ENCODE results near the gene ERICH3. TPM values are rescaled to one million over a fixed set of nuclear protein-coding genes. Genes with fewer than 3 reads are reported as not detected.

Gene ERICH3, protein sequence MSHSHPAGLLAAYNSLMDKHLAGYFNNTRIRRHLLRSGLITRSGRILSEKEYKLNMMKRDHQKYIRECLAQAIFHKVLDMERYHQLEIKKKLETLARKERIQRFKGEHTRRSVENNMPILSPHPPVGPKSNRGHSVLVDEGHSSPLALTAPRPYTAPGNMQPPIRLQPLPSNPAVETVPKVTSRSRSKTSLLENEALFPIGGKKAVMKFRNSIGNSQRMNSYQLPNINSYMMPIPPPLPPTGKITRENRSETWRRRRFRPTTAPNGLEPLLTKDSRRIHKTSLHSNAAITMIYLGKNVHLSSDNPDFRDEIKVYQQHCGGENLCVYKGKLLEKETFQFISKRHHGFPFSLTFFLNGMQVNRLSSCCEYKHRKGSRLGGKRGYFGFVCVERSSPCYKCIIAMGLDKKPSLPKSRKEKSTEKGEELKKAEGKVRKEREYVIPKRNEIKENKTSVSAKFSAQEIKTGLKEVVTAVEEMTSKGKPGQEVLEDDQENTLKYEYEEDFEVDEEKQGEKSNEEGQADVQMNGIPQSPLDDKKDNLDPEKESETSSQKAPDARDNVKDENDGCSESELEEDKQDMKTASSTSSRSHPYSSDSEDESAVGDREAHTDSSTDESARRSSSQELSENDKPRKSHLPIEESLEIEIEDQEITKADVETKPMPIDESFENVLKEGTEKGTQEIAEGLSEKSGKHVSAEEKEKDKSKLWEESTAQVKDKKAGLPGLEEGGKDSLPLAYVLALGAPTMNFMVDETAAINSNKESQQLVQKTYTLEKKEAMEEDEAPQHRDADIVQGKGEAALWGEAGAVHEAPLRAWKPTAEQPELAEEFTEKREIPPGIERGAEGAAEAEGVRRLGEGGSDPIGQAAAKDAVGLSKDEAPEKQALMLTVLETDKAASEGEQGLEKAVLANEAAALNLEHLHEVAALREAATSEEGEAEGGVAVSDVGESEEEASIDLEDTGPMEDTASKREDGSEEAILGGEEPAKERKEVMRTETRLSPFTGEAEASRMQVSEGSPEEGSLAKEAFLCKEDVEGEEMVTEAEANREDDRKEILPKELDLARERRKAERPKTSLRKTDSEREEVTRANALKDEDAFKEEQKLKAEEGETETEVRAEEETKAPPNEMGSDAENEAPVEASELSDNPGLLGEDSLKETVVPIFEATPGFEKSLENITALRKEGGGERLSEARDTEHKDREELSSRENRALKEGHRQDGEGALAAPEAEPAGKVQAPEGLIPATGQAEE (N-terminal part only)
- total RNA-seq (2014; rRNA removed; shearing (Covaris generic)), result not detected in 2 replicates

DNA sequence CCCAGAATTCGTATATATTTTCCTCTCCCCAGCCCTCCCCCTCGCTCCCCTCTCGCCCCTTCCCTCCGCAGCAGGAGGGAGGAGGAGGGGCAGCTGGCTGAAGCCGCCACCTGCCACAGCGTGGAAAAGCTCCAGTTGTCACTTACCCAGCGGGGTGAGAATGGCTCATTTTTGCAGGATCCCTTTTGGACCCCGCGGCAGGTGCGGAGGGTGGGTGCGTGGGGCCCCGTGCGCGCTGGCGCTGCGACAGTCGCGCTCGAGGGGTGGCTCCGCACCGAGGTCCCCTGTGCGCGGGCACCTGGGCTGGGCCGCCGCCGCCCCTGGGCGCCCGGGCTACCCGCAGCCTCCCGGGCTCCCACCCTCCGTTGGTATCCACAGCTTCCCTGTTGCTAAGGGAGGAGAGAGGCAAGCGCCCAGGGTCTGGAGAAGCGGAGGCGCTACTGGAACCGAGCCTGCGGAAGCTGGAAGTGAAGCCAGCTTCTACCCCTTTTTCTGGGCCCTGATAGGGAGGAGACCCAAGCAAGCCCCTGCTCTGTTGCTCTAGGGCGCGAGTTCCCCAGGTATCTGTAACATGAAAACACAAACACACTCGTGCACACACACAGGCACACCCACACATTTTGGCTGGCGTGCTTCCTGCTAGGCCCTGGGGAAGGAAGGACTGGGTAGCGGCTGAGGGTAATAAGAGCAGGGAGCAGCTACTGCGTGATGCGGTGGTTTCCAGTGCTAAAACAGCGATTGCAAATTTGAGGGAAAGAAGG, at the start of gene ERICH3:
TSS of gene ERICH3 (minus strand) at position 442 of the 761 bp plus-strand sequence. CDS start at position 169, 273 bp downstream.
- in situ Hi-C loops (cut with HindIII; ENCODE audit: low sequenced_read_pairs), result no loop called here

GRCh38 chr1:74717626-74718025, 44.0 kb upstream of the ERICH3 start:
- in situ Hi-C loops (cut with HindIII; ENCODE audit: low sequenced_read_pairs), result no loop called here
- DNase-seq (ENCODE audit: low spot score), result no peak

More for the DNA sequence above, at the start of gene ERICH3:
- peak; percentile 82 for DNase-seq (ENCODE audit: low spot score)

DNA sequence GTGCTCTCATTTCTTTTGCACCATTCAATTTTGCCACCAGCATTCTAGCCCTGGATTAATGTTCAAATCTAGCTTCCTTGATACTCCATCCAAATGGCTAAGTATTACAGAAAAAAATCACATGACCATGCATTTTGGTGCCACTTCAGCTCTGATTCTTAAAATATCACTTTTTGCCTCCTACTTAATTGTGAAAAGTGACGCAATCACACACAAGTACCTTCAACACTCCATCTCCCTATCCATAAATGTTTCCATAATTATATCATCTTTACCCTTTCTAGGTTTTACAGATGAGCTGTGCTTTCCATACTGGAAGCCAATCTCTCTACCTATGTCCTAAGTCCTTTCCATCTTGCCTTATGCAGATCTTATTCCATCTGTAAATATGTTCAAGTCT, 43.2 kb upstream of the ERICH3 start:
- in situ Hi-C loops (cut with HindIII; ENCODE audit: low sequenced_read_pairs), result no loop called here
- DNase-seq (ENCODE audit: low spot score), result no peak

DNA sequence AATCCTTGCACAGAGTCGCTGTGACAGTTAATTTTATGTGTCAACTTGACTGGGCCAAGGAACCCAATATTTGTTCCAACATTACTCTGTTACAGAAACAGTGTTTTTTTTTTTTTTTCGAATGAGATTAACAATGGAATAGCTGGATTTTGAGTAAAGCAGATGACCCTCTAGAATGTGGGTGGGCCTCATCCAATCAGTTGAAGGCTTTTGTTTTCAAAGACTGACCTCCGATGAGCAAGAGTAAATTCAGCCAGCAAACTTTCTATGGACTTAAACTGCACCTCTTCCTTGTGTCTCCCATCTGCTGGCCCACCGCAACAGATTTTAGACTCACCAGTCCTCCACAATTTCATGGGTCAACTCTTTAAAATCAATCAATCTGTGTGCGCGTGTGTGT, 42.2 kb upstream of the ERICH3 start:
- in situ Hi-C loops (cut with HindIII; ENCODE audit: low sequenced_read_pairs), result no loop called here

DNA sequence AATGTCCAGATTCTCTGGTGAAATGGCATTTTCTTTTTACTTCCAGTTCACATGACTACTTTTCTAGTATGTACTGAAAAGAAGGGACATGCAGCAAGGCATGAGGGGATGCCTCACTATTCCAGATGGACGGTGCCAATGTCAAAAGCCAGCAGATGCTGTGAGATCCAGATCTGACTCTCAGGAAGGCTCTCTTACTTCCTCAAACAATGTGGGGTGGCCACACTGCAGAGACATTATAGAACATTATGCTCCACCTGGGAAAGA, 41.6 kb upstream of the ERICH3 start:
- in situ Hi-C loops (cut with HindIII; ENCODE audit: low sequenced_read_pairs), result no loop called here
- DNase-seq (ENCODE audit: low spot score), result no peak

More for the DNA sequence above, 42.2 kb upstream of the ERICH3 start:
- no peak for DNase-seq (ENCODE audit: low spot score)

GRCh38 chr1:74714429-74715235, 41.0 kb upstream of the ERICH3 start:
- DNase-seq (ENCODE audit: low spot score), result no peak
- in situ Hi-C loops (cut with HindIII; ENCODE audit: low sequenced_read_pairs), result no loop called here

DNA sequence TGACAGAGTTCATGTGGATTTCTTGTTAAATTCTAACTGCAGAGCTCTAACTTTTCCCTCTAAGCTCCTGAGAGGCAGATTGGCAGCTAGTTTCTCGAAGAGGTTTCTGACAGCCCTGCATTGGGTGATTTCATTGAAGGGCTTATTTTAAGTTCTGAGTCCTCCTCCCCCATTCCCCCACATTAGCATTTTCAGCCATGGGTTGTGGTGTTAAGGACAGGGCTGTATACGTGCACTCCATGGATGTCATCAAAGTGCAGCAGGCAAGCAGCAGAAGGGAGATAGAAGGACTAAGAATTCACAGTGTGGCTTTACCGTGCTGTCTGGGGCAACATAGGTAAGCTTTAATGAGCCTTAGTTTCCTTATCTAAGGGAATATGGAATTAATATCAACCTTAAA, 40.3 kb upstream of the ERICH3 start:
- DNase-seq (ENCODE audit: low spot score), result no peak
- in situ Hi-C loops (cut with HindIII; ENCODE audit: low sequenced_read_pairs), result no loop called here

DNA sequence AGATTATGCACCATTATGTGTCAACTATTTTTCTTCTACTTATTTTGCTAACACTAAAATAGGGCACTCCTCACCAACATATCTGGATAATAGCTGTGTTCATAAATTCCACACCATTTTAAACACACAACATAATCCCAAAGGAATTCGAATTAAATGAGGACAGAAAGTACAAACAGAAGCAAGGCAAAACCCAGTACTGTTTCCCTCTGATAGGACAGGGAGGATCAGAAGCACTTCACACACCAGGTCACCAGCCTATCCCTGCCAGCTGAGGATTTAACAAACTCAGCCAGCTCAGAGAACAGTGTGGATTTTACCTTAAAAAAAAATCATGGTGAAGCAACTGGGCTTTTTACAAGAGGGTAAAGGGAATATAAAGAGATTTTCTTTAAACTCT, 39.3 kb upstream of the ERICH3 start:
- in situ Hi-C loops (cut with HindIII; ENCODE audit: low sequenced_read_pairs), result no loop called here
- DNase-seq (ENCODE audit: low spot score), result no peak

DNA sequence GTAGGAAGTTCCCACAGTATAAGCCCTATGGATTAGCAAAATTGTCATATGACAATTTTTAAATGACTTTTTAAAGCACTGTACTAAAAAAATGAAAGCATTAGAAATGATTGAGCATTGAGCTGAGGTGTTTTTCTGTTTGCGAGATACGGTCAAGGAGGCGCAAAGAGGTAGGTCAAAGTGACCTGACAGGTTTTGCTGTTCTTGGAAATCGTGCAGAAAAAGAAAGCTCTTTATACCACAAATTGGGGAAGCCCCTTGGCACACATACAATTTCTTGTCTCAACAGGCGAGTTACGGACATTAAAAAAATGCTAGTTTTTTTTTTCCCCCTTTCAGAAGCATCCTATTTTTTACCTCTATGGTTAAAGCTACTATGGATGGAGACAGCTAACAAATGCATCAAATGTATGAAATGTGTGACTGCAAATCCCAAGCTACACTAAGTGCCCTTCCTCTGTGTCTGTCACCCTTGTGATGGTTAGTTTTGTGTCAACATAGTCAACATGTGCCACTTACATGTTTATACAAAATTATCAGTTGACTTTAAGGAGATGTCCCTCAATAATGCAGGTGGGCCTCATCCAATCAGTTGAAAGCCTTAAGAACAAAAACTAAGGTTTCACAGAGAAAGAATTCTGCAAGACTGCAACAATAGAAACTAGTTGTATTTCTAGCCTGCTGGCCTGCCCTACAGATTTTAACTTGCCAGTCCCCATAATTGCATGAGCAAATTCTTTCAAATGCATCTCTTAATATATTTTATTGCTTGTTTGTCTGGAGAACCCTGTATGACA, 30.0 kb upstream of the ERICH3 start:
- no peak for DNase-seq (ENCODE audit: low spot score)
- in situ Hi-C loops (cut with HindIII; ENCODE audit: low sequenced_read_pairs), result no loop called here

GRCh38 chr1:74699331-74699730, 25.7 kb upstream of the ERICH3 start:
- no peak for DNase-seq (ENCODE audit: low spot score)
- in situ Hi-C loops (cut with HindIII; ENCODE audit: low sequenced_read_pairs), result no loop called here

GRCh38 chr1:74697832-74698231, 24.2 kb upstream of the ERICH3 start:
- DNase-seq (ENCODE audit: low spot score), result no peak
- in situ Hi-C loops (cut with HindIII; ENCODE audit: low sequenced_read_pairs), result no loop called here

DNA sequence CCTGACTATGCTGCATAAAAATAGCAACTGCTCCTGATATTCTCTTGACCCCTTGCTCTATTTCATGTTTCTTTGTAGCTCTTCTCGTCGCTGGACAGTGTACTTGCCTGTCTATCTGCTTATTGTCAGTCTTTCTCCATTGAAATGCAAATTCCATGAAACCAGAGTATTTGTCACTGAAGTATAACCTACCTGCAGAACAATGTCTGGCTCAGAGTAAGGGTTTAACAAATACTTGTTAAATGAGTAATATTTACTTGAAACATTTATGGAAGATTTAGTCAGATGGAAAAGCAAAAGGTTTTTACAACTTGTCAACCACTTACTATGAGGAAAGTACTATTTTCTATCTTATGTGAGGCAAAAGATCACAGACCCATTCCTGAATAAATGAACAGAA, 19.9 kb upstream of the ERICH3 start:
- no peak for DNase-seq (ENCODE audit: low spot score)
- in situ Hi-C loops (cut with HindIII; ENCODE audit: low sequenced_read_pairs), result no loop called here

DNA sequence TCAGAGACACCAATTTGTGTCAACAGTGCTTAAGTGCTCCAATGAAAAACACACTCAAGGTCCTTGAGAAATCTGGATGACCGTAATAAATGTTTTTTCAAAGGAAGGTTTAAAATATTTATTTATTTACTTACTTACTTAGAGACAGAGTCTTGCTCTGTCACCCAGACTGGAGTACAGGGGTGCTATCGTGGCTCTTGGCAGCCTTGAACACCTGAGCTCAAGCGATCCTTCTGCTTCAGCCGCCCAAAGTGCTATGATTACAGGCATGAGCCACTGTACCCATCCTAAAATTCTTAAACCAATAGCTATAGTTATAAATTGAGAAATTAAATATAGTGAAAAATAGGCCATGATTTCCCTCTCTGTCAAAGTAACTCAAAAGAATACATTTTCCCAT, 17.3 kb upstream of the ERICH3 start:
- DNase-seq (ENCODE audit: low spot score), result no peak
- in situ Hi-C loops (cut with HindIII; ENCODE audit: low sequenced_read_pairs), result no loop called here

GRCh38 chr1:74690364-74690696, 16.7 kb upstream of the ERICH3 start:
- in situ Hi-C loops (cut with HindIII; ENCODE audit: low sequenced_read_pairs), result no loop called here
- DNase-seq (ENCODE audit: low spot score), result no peak

- peak; percentile 87 for DNase-seq (ENCODE audit: low spot score)
- in situ Hi-C loops (cut with HindIII; ENCODE audit: low sequenced_read_pairs), result no loop called here
Measured at GRCh38 chr1:74689621-74690363, 16.2 kb upstream of the ERICH3 start.

DNA sequence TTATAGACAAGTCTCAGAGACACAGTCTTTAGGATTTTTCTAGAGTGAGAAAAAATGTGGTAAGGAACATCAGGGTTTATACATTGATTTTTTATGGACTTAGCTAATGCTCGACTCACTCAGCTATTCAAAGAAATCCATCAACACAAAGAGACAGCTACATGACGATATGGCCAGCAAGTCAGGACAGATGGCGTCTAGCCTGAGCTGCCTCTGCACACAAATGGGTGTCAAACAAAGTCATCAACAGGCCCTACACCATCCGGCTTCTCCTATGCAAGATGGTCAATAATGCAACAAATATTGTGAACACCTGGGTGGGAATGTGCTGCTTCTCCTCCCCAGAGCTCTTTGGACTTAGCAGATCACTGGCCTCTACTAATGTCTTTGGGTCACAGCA, 13.3 kb upstream of the ERICH3 start:
- DNase-seq (ENCODE audit: low spot score), result no peak
- in situ Hi-C loops (cut with HindIII; ENCODE audit: low sequenced_read_pairs), result no loop called here

GRCh38 chr1:74684301-74684700, 10.7 kb upstream of the ERICH3 start:
- in situ Hi-C loops (cut with HindIII; ENCODE audit: low sequenced_read_pairs), result no loop called here

More at GRCh38 chr1:74684301-74684700, 10.7 kb upstream of the ERICH3 start:
- DNase-seq (ENCODE audit: low spot score), result no peak

All from G401 (cell line).